ENCODE results near the gene LHFPL2.

LHFPL2 gene

GRCh38 chr5:78613756-78614155 lies 34.8 kb downstream of the LHFPL2 start:
- no peak for DNase-seq

DNA sequence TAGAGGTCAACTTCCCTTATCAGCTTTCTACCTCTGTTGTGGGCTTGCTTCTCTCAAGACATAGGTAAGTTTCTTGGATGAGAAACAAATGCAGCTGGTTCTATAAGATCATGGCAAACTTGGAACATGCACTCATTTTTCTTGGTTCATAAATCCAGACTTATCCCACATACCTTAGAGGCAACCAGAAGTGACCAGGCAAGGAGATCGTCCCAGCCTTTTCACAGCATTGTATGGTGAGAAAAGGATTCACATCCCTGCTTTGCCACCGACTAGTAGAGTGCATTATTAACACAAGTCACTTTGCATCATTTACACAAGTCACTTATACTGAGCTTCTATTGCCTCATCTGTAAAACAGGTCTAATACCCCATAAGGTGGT lies 35.4 kb downstream of the LHFPL2 start:
- DNase-seq: no peak

DNA sequence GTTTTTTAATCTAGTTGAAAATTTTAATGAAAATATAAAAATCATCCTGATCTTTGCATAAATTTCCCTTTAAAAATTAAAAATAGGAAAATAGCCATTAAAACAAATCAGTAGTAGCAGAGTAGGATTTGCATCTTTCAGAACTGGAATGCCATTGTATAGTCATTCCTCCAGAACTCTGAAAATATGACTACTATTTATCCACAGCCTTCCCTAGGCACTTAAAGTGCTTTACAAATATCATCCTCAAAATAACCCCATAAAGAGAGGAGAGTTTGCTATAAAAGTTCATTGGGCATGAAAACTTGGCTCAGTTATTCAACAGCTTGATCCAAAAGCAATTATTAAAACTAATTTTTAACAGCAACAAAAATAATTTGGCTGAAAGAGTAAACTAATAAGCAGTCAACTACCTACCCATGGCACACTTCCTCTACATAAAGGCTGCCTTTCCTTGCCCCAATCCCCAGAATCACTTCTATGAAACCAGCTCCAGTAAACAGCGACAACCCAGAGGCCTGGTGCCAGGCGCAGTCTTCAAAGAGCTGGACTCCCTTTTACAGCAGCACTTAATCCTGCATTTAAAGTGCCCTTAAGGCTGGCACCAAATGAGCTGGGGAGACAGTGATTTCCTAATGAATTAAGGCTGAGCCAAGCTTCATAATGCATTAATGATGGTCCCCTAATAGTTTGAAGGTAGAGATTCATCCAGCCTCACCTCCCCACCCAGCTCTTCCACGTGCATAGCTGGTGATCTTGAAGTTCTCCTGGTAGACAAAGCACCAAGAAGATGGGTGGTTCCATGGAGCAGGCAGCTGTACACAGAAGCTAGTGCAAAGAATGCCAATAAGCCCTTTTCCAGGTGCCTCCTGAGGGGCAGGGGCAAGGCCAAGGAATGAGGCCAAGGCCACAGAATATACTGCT lies 36.1 kb downstream of the LHFPL2 start:
- DNase-seq: no peak

DNA sequence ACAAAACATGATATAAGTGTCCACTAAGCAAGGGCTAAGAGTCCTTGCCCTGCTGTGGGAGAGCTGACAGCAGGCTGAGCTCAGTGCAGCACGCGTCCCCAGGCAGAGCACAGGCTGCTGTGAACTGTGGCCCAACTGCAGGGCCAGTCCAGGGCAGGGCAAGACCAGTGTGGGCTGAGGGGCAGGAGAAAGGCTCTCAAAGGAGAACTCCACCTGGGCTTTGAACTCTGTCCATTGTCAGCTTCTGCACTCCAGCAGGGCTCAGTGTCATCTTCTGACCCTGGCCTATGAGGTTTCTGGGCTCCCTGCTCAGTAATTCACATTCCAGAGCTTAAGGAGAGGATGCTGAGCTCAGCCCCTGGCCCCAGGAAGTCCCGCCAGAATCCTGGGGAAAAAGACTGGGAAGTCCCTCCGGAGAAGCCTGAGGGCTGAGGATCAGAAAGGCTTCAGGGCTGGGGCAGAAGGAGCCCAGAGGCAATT lies 37.4 kb downstream of the LHFPL2 start:
- no peak for DNase-seq

DNA sequence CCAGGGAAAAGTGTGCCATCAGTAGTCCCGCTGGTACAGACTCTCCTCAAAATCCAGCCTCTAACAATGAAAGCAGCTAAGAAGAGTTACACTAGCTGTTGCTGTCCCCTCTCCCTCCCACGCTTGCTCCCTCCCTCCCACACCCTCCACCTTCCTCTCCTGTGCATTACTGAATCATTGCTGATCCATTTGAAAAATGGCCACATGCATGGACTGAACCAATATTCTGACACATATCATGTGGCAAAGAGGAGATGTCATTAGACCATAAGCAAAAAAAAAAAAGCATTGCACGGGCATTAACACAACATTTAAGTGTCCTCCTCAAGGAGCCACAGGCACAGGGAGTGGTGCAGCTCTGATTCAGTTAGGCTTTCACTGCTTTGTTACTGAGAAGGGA lies 37.9 kb downstream of the LHFPL2 start:
- no peak for DNase-seq

GRCh38 chr5:78610163-78610583 lies 38.4 kb downstream of the LHFPL2 start:
- DNase-seq: no peak

- no peak for DNase-seq
Measured at GRCh38 chr5:78607864-78608263, 40.7 kb downstream of the LHFPL2 start.

- DNase-seq: no peak
Measured at GRCh38 chr5:78606241-78606640, 42.3 kb downstream of the LHFPL2 start.

DNA sequence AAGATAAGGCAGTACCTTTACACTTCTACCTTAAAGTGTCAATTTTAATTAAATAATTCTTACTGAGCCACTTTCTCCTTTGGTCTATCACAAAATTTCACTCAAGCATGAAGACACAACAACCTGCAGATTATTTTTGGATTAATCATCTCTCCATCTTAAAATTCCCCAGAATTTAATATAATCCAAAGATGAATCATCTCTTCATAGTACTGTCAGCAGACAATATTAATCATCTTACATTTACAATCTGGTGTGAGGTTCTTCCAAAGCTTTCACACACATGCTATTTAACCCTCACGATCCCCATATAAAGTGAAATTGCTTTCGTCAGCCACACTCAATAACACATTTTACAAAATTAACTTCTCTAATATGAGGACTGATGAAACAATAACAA lies 43.0 kb downstream of the LHFPL2 start:
- DNase-seq: no peak

DNA sequence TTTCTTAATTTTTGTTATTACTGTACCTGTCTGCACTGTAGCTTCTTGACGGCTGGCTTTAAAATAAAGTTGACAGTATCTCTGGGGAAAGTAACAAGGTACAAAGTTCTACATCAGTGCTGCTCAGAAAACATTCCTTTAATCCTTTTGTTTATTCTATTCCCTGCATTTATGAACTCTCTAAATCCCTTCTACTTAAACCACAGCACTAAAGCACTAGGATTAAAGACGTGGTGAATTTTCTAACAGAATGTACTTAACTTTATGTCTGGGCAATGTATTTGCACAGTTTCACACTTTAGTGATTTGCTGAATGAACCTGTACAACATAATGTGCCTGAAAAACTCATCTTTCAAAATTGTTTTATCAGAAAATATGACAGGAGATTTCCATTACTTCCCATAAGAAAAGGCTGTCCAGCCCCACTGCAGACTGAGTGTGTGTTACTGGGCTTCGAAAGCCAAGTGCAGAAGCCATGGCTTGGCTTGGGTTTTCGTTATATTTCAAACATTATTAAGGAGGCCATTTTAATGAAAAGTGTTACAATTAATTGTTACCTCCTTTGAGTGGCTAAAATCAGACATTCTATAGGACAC lies 43.8 kb downstream of the LHFPL2 start:
- no peak for DNase-seq

GRCh38 chr5:78603636-78604175 lies 44.9 kb downstream of the LHFPL2 start:
- no peak for DNase-seq

DNA sequence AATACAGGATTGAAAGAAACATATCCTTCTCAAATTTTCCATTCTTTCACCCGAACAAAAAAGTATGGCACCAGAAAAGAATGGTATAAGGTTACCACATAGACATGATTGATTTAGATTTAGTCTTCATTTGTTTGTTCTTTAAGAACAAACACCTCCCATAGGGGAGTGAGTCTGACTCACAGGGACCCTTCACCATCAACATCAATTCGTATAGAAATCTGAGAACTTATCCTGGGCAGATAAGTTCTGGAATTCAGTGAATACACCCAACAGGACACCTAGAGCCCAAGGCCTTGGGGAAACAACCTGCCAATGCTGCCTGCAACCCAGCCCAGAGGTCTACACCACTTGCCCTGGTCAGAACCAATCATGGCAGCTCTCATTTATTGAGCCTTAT lies 46.2 kb downstream of the LHFPL2 start:
- DNase-seq: no peak

DNA sequence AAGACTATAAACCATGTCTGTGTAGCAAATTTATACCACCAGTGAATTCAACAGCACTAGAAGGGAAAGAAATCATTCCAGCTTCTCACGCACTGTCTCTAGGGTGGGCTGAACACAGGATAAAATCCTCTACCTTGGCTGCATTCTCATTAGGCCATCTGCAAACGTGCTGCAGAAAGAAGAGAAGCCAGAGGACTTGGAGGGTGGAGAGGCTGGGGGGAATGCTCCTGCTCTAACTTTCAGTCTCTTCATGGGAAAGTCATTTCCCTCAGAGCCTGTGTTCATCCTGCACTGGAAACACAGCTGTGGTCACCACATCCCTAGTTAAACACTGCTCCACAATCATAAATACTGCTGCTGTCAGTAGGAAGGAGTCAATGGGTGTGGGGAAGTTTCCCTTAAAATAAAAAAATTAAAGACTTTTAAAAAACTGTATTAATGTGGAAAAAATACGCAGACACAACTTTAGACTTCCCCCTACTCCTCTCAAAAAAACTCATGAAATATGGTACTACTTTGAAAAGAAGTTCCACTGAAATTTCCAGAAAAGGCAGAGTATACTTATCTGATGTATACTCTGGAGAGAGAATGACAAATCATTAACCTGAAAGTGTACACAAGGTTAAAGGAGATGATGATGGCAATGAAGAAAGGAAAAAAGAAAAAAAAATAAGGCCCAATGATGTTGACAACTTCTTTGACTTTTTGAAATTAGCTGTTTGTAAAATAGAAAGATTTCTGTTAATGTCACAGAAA lies 46.8 kb downstream of the LHFPL2 start:
- no peak for DNase-seq

GRCh38 chr5:78600687-78601414 lies 47.7 kb downstream of the LHFPL2 start:
- DNase-seq: no peak

GRCh38 chr5:78598973-78599372 lies 49.6 kb downstream of the LHFPL2 start:
- no peak for DNase-seq

DNA sequence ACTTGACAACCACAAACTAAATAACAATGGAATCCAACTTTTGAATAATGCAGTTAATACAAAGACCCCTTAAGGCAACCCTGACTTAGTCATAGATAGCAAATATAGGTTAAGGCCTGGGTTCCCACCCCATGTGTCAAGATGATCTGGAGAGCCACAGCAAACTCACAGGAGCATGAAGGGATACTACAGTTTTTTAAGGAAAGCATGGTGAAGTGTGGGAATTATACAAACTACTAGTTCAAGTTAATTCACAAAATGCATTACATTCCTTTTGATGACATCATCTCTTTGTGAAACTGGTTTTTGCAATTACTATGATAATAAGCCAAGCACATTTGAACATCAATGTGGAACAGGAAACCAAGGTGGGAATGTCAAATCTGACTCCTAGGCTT lies 50.6 kb downstream of the LHFPL2 start:
- no peak for DNase-seq

- no peak for DNase-seq
Measured at GRCh38 chr5:78597068-78597973, 51.3 kb downstream of the LHFPL2 start.

- no peak for DNase-seq
Measured at GRCh38 chr5:78595458-78595921, 53.1 kb downstream of the LHFPL2 start.

- DNase-seq: no peak
Measured at GRCh38 chr5:78594610-78595457, 53.7 kb downstream of the LHFPL2 start.

DNA sequence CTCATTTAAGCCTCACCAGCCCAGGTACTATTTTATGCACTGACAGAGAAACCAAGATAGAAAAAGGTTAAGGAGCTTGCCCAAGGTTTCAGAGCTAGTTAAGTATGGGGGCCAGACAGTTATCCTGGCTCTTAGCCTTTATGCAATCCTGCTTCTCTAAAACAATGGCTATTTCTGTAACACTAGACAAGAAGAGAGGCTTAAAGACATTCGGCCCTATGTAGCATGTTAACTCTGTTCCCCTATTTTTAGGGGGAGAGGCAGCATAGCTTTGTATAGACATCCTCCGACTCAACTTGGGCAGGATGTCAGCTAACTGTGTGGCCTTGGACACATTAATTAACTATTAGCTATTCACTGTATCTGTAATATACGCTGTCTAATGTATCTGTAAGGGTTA lies 54.6 kb downstream of the LHFPL2 start:
- no peak for DNase-seq
